Endothelial cell of umbilical vein (primary cell): ENCODE data around the gene RARS1. TPM values are rescaled to one million over a fixed set of nuclear protein-coding genes. Genes with fewer than 3 reads are reported as not detected.

Experiments
- BruUV-seq: library from RNA; stranded (reverse); fragments of 400-500 nt; replicated peaks from 2 replicates; lab custom pipeline; 2021; lab: Mats Ljungman, UMichigan
- CTCF ChIA-PET: fragments of 300-600, 350-600 bp; sonication (Branson Sonifier 250); formaldehyde crosslinking; loops from one replicate; lab custom pipeline; 2021; ENCODE audit warnings: antibody characterized with exemption, inconsistent platforms; lab: Charles Lee
- POLR2A ChIA-PET: fragments of 300-600, 350-600 bp; sonication (Branson Sonifier 250); formaldehyde crosslinking; loops from one replicate; lab custom pipeline; 2021; ENCODE audit warnings: antibody characterized with exemption, inconsistent platforms; lab: Charles Lee
- DNase-seq: peaks from one replicate; pipeline ENCODE4 v3.0.0-alpha.2; 2011; ENCODE audit warnings: low read depth, low spot score
- FAIRE-seq: peaks from 2 replicates; lab custom pipeline; 2011; peaks lifted over from hg19 to GRCh38; lab: Jason Lieb, UNC
- H2AFZ ChIP-seq: 2 replicates; pipeline ENCODE4 v1.6.0; 2012; ENCODE audit warnings: low read depth, low read length, control low read depth, inconsistent platforms
- H3K27ac ChIP-seq: 2 replicates; pipeline ENCODE4 v1.5.1; 2011; ENCODE audit warnings: low read depth, mild to moderate bottlenecking, control low read depth, low read length, moderate library complexity; ENCODE audit not compliant: insufficient read depth
- H3K27me3 ChIP-seq, 2 experiments: 2 replicates each; pipeline versions ENCODE4 v1.6.0 to v1.6.1; 2011; ENCODE audit warnings: low read length in 2 of 2, mixed read lengths in 1 of 2; ENCODE audit not compliant: control insufficient read depth in 2 of 2, insufficient read depth in 2 of 2
- H3K36me3 ChIP-seq, 2 experiments: 2 replicates in 1 of 2; 3 replicates in 1 of 2; pipeline ENCODE4 v1.5.1; 2011; ENCODE audit warnings: low read length in 2 of 2, mild to moderate bottlenecking in 1 of 2, moderate library complexity in 1 of 2; ENCODE audit not compliant: control insufficient read depth in 2 of 2, insufficient read depth in 2 of 2; ENCODE audit errors: extremely low read depth in 1 of 2
- H3K4me1 ChIP-seq: 3 replicates; pipeline ENCODE4 v1.5.1; 2011; ENCODE audit warnings: mild to moderate bottlenecking, low read length; ENCODE audit not compliant: control insufficient read depth, insufficient read depth; ENCODE audit errors: extremely low read depth
- H3K4me2 ChIP-seq: 2 replicates; pipeline ENCODE4 v1.6.1; 2011; ENCODE audit warnings: low read length, control low read depth, mixed read lengths; ENCODE audit not compliant: insufficient read depth
- H3K4me3 ChIP-seq, 3 experiments: fragments of 200-600 bp in 1 of 3; sonication (generic), shearing (Covaris generic) in 1 of 3; replicated peaks in 1 of 3; 2 replicates each; pipeline ENCODE4 v1.5.1; 2011 to 2016; ENCODE audit warnings: control low read depth in 3 of 3, low read length in 3 of 3, mild to moderate bottlenecking in 2 of 3, inconsistent platforms in 1 of 3, low read depth in 1 of 3, moderate library complexity in 1 of 3; ENCODE audit not compliant: insufficient read depth in 1 of 3
- H3K79me2 ChIP-seq: 2 replicates; pipeline ENCODE4 v1.6.0; 2012; ENCODE audit warnings: low read length, inconsistent platforms; ENCODE audit not compliant: control insufficient read depth, insufficient read depth
- H3K9ac ChIP-seq: replicated peaks from 2 replicates; pipeline ENCODE3; 2011; ENCODE audit warnings: low read length, control low read depth; ENCODE audit not compliant: insufficient read depth; ENCODE audit errors: extremely low read depth
- H3K9me1 ChIP-seq: replicated peaks from 3 replicates; pipeline ENCODE4 v1.6.0; 2011; ENCODE audit warnings: mild to moderate bottlenecking, low read length; ENCODE audit not compliant: control insufficient read depth, insufficient read depth; ENCODE audit errors: extremely low read depth
- H3K9me3 ChIP-seq: replicated peaks from 2 replicates; pipeline ENCODE4 v1.5.1; 2012; ENCODE audit warnings: low read length, inconsistent platforms; ENCODE audit not compliant: control insufficient read depth, insufficient read depth
- H4K20me1 ChIP-seq: replicated peaks from 2 replicates; pipeline ENCODE3; 2011; ENCODE audit warnings: mild to moderate bottlenecking, low read length; ENCODE audit not compliant: control insufficient read depth, insufficient read depth; ENCODE audit errors: extremely low read depth
- EZH2 ChIP-seq: IDR thresholded peaks from 2 replicates; pipeline ENCODE4 v1.6.1; 2012; ENCODE audit warnings: borderline replicate concordance, low read depth, mild to moderate bottlenecking, moderate library complexity, low read length, inconsistent platforms; ENCODE audit not compliant: severe bottlenecking
- FOS ChIP-seq: IDR thresholded peaks from 2 replicates; pipeline ENCODE4 v1.6.1; 2011; ENCODE audit warnings: mild to moderate bottlenecking, low read length, moderate library complexity, borderline replicate concordance; ENCODE audit not compliant: insufficient read depth
- GATA2 ChIP-seq: IDR thresholded peaks from 2 replicates; pipeline ENCODE4 v1.7.0; 2011; ENCODE audit warnings: low read depth, mild to moderate bottlenecking, moderate library complexity, mixed read lengths, low read length; ENCODE audit not compliant: insufficient read length, insufficient read depth
- JUN ChIP-seq: IDR thresholded peaks from 2 replicates; pipeline ENCODE4 v1.6.1; 2011; ENCODE audit warnings: borderline replicate concordance, low read depth; ENCODE audit not compliant: insufficient read length, insufficient read depth
- MAX ChIP-seq: IDR thresholded peaks from 2 replicates; pipeline ENCODE4 v1.6.1; 2011; ENCODE audit not compliant: insufficient read depth, insufficient read length
- MYC ChIP-seq: IDR thresholded peaks from one replicate; pipeline ENCODE4 v1.6.1; 2011; ENCODE audit warnings: mild to moderate bottlenecking, low read depth, low read length
- POLR2A ChIP-seq: IDR thresholded peaks from 2 replicates; pipeline ENCODE4 v1.6.1; 2012; ENCODE audit warnings: low read depth, mild to moderate bottlenecking, control low read depth, low read length
- POLR2AphosphoS5 ChIP-seq: IDR thresholded peaks from 2 replicates; pipeline ENCODE4 v1.6.1; 2012; ENCODE audit warnings: low read depth, mild to moderate bottlenecking, control low read depth, low read length, moderate library complexity; ENCODE audit not compliant: insufficient read depth
- dilution Hi-C: fragments of 300-500 bp; cut with MboI; formaldehyde crosslinking; loops from one replicate; pipeline ENCODE4 v1.15.0; 2019; ENCODE audit warnings: low sequenced_read_pairs; ENCODE audit not compliant: extremely low pct_ligation_motif_present
- intact Hi-C: fragments of 100-400 bp; cut with micrococcal nuclease; formaldehyde crosslinking; loops from one replicate; pipeline ENCODE4 v1.10.0; 2022
- polyA plus RNA-seq, 4 experiments: library from polyadenylated mRNA; depleted of rRNA in 3 of 4; stranded (reverse) in 3 of 4; unstranded in 1 of 4; fragments of >200 nt; gene quantifications; 2 replicates each; pipeline versions ENCODE4 v1.2.1 to v1.2.3, GENCODE V29; 2011 to 2012; ENCODE audit warnings: missing spikeins in 1 of 4
- total RNA-seq: library from RNA; stranded (reverse); gene quantifications from 2 replicates; pipeline ENCODE4 v1.2.3, GENCODE V29; 2021
- TF ChIP-seq, protein P1 (sequence below), 2 donors: IDR thresholded peaks; 1 replicate in 1 of 2; 2 replicates in 1 of 2; pipeline ENCODE4 v1.5.1; 2011; ENCODE audit warnings: low read length in 2 of 2, mild to moderate bottlenecking in 2 of 2, moderate library complexity in 2 of 2, control low read depth in 1 of 2, inconsistent platforms in 1 of 2, low read depth in 1 of 2; ENCODE audit not compliant: insufficient read depth in 1 of 2; ENCODE audit errors: extremely low read depth in 1 of 2

RARS1 gene
- total and polyA plus RNA-seq, 2 donors (not counting 3 experiments of a cell fraction or from before 2014, with no cell fraction given) = 28.0 to 104 TPM

DNA sequence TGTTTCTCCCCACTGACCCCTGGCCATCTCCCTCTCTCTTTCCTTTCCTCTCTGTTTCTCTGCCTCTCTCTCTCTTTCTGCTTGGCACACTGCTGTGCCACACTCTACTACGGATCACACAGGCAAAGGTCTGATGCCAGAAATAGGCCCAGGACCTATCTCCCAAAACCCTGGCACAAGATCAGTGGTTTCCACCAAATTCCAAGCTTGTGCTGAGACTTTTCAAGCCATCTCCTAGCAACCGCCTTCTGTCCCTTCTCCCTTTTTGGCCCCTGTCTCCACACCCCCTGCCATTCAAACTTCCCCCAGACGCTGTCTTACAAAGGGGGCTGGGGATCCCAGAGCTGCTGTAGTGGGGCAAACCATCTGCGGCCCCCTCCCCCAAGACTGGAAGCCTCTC lies 38.5 kb upstream of the RARS1 start:
- H2AFZ ChIP-seq = no peak overlapping the region

GRCh38 chr5:168449166-168449565 lies 37.1 kb upstream of the RARS1 start:
- no peak overlapping the region for H2AFZ ChIP-seq
- no peak for DNase-seq
- H3K27me3 ChIP-seq = no peaks in the 10 kb centered on the region
- CTCF ChIA-PET = no interaction called here
- no peaks in the 10 kb centered on the region for H4K20me1 ChIP-seq
- no peaks in the 10 kb centered on the region for H3K79me2 ChIP-seq
- FAIRE-seq = no peak
- intact Hi-C loops = no loop called here
- H3K9me1 ChIP-seq = no peaks in the 10 kb centered on the region
- no peaks in the 10 kb centered on the region for H3K36me3 ChIP-seq
- H3K27ac ChIP-seq = no peak overlapping the region
- POLR2A ChIA-PET = no interaction called here
- TF ChIP-seq JUN (no peak), MAX (no peak), GATA2 (no peak), EZH2 (no peak), POLR2AphosphoS5 (no peak), MYC (no peak), FOS (no peak), POLR2A (no peak)
- TF ChIP-seq, protein P1, sequence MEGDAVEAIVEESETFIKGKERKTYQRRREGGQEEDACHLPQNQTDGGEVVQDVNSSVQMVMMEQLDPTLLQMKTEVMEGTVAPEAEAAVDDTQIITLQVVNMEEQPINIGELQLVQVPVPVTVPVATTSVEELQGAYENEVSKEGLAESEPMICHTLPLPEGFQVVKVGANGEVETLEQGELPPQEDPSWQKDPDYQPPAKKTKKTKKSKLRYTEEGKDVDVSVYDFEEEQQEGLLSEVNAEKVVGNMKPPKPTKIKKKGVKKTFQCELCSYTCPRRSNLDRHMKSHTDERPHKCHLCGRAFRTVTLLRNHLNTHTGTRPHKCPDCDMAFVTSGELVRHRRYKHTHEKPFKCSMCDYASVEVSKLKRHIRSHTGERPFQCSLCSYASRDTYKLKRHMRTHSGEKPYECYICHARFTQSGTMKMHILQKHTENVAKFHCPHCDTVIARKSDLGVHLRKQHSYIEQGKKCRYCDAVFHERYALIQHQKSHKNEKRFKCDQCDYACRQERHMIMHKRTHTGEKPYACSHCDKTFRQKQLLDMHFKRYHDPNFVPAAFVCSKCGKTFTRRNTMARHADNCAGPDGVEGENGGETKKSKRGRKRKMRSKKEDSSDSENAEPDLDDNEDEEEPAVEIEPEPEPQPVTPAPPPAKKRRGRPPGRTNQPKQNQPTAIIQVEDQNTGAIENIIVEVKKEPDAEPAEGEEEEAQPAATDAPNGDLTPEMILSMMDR (IDR thresholded peaks at IDR 0.05; ENCODE audit: extremely low read depth in 1 of 2, insufficient read depth in 1 of 2, low read depth in 1 of 2, low read length in 2 of 2) = no peak
- dilution Hi-C loops = no loop called here
- H3K4me3 ChIP-seq = no peak overlapping the region
- no peaks in the 10 kb centered on the region for H3K9me3 ChIP-seq
- no peak overlapping the region for H3K9ac ChIP-seq
- no peak overlapping the region for H3K4me2 ChIP-seq
- H3K4me1 ChIP-seq = no peaks in the 10 kb centered on the region
- no TSS peak for BruUV-seq

More for the DNA sequence above, 38.5 kb upstream of the RARS1 start:
- Histone ChIP-seq H3K27me3 (no peaks in the 10 kb centered on the region), H3K4me3 (no peak overlapping the region), H3K9me3 (no peaks in the 10 kb centered on the region), H3K79me2 (no peaks in the 10 kb centered on the region), H3K4me2 (no peak overlapping the region), H4K20me1 (no peaks in the 10 kb centered on the region), H3K36me3 (no peaks in the 10 kb centered on the region), H3K9me1 (no peaks in the 10 kb centered on the region), H3K9ac (no peak overlapping the region), H3K27ac (no peak overlapping the region), H3K4me1 (no peaks in the 10 kb centered on the region)
- CTCF ChIA-PET = no interaction called here
- BruUV-seq = no TSS peak
- POLR2A ChIA-PET = no interaction called here
- DNase-seq (no peak), FAIRE-seq (no peak)
- TF ChIP-seq GATA2 (no peak), FOS (no peak)
- dilution Hi-C loops = no loop called here
- intact Hi-C loops = no loop called here
